Thyroid gland (tissue), 4 donors: Measurements from ENCODE around the gene LRCH1. TPM values are rescaled to one million over a fixed set of nuclear protein-coding genes. Genes with fewer than 3 reads are reported as not detected.
"Not testable (repeated sequence)": the region's sequence is repeated elsewhere in the genome, so short reads cannot be mapped to it uniquely, and the experiment has no call there.

Source experiments
- DNase-seq, 2 donors: peaks; one replicate each; pipeline ENCODE4 v3.0.0-alpha.2; 2019
- H3K27ac ChIP-seq, 3 donors: fragments of 200-600 bp; sonication (generic); 1 replicate in 2 of 3; 2 replicates in 1 of 3; pipeline ENCODE4 v1.5.1; 2016 to 2019; ENCODE audit warnings: mild to moderate bottlenecking in 1 of 3, moderate library complexity in 1 of 3
- H3K27me3 ChIP-seq: fragments of 200-600 bp; sonication (generic); one replicate; pipeline ENCODE4 v1.5.1; 2019
- H3K36me3 ChIP-seq, 2 donors: fragments of 200-600 bp; sonication (generic); one replicate each; pipeline ENCODE4 v1.5.1; 2016 to 2019
- H3K4me1 ChIP-seq, 2 donors: fragments of 200-600 bp; sonication (generic); one replicate each; pipeline ENCODE4 v1.5.1; 2017 to 2019
- H3K4me3 ChIP-seq, 3 donors: fragments of 200-600 bp; sonication (generic); replicated peaks in 1 of 3; 1 replicate in 2 of 3; 2 replicates in 1 of 3; pipeline ENCODE4 v1.5.1; 2016; ENCODE audit warnings: mild to moderate bottlenecking in 1 of 3
- H3K9me3 ChIP-seq: fragments of 200-600 bp; sonication (generic); one replicate; pipeline ENCODE4 v1.5.1; 2017
- POLR2A ChIP-seq, 2 donors: fragments of 450-650 bp; IDR thresholded peaks; one replicate each; pipeline ENCODE4 v1.6.1; 2017; ENCODE audit warnings: antibody characterized with exemption in 2 of 2, mild to moderate bottlenecking in 2 of 2, moderate library complexity in 1 of 2
- WGBS, 2 donors: methylation state at CpG; one replicate each; pipeline ENCODE4 v1.1.5; 2017; 5-methylcytosine and 5-hydroxymethylcytosine counted together
- intact Hi-C: fragments of 100-400 bp; cut with DNase I; formaldehyde crosslinking; loops from one replicate; pipeline ENCODE4 v1.15.1; 2023
- total RNA-seq, 4 donors: library from RNA; depleted of rRNA; stranded (reverse); fragments of >200 nt; gene quantifications; one replicate each; pipeline ENCODE4 v1.2.3, GENCODE V29; 2016
- TF ChIP-seq, protein P1 (sequence below), 6 experiments: fragments of 200-600 bp in 3 of 6; fragments of 450-650 bp in 3 of 6; sonication (generic) in 3 of 6; IDR thresholded peaks; one replicate each; pipeline ENCODE4 v1.5.1; 2016 to 2019; ENCODE audit warnings: antibody characterized with exemption in 6 of 6, mild to moderate bottlenecking in 2 of 6, inconsistent platforms in 1 of 6, moderate library complexity in 1 of 6

Gene LRCH1
- total RNA-seq, 4 donors from 2014 or later = 13.5 to 19.3 (median 15.9) TPM

GRCh38 chr13:46756977-46757376, 204.0 kb downstream of the LRCH1 start:
- 45 to 49% methylated on average over 4 of the region's 4 CpGs for WGBS, 2 donors

DNA sequence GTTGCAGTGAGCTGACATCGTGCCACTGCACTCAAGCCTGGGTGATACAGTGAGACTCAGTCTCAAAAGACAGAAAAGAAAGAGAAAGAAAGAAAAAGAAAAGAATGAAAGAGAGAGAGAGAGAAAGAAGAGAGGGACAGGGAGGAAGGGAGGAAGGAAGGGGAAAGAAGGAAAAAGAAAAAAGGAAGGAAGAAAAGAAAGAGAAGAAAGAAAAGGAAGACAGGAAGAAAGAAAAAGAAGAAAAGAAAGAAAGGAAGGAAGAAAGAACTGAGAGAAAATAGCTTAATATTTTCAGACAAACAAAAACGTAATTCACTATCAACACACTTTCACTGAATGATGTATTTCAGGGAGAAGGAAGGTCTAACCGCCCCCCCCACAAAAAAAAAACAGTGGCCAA, 204.7 kb downstream of the LRCH1 start:
- no peaks in the 10 kb centered on the region for H3K9me3 ChIP-seq
- peaks cover 4 to 5% of the 10 kb centered on the region in 2 donors for H3K4me1 ChIP-seq
- no peak for TF ChIP-seq POLR2A (IDR thresholded peaks at IDR 0.05)
- TF ChIP-seq, protein P1, sequence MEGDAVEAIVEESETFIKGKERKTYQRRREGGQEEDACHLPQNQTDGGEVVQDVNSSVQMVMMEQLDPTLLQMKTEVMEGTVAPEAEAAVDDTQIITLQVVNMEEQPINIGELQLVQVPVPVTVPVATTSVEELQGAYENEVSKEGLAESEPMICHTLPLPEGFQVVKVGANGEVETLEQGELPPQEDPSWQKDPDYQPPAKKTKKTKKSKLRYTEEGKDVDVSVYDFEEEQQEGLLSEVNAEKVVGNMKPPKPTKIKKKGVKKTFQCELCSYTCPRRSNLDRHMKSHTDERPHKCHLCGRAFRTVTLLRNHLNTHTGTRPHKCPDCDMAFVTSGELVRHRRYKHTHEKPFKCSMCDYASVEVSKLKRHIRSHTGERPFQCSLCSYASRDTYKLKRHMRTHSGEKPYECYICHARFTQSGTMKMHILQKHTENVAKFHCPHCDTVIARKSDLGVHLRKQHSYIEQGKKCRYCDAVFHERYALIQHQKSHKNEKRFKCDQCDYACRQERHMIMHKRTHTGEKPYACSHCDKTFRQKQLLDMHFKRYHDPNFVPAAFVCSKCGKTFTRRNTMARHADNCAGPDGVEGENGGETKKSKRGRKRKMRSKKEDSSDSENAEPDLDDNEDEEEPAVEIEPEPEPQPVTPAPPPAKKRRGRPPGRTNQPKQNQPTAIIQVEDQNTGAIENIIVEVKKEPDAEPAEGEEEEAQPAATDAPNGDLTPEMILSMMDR (IDR thresholded peaks at IDR 0.05) = no peak
- no peak overlapping the region for H3K27ac ChIP-seq
- DNase-seq = no peak
- 77 to 80% methylated on average over 3 of the region's 3 CpGs for WGBS, 2 donors
- no peaks in the 10 kb centered on the region for H3K27me3 ChIP-seq
- H3K36me3 ChIP-seq = no peaks in the 10 kb centered on the region
- intact Hi-C loops = no loop called here
- H3K4me3 ChIP-seq = no peak overlapping the region

More at GRCh38 chr13:46756977-46757376, 204.0 kb downstream of the LRCH1 start:
- Histone ChIP-seq H3K4me3 (no peak overlapping the region), H3K4me1 (peaks cover 4 to 5% of the 10 kb centered on the region in 2 donors), H3K27me3 (no peaks in the 10 kb centered on the region), H3K27ac (no peak overlapping the region), H3K9me3 (no peaks in the 10 kb centered on the region), H3K36me3 (no peaks in the 10 kb centered on the region)
- intact Hi-C loops = no loop called here
- TF ChIP-seq, protein P1 (IDR thresholded peaks at IDR 0.05) = no peak
- TF ChIP-seq POLR2A (IDR thresholded peaks at IDR 0.05) = no peak
- no peak for DNase-seq

DNA sequence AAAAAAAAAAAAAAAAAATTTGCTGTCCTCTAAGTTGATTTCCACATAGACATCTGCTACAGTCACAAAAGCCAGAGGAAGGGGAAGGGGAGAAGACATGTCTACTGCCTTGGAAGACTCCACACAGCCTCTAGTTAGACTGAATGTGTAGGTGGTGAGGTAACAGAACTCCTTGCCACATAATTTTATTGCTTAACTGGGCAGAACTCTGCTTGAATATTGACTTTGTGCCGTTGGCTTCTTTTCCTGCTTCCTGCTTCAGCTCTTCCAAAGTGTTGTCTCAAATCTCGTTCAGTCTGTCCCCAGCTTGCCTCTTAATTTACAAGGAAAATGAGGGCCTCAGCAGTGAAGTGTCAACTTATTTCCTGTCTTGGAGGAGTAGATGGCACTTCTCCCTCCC, 206.9 kb downstream of the LRCH1 start:
- H3K4me1 ChIP-seq = peaks cover 4 to 9% of the 10 kb centered on the region in 2 donors
- 13 to 15% methylated on average over 2 of the region's 2 CpGs for WGBS, 2 donors
- TF ChIP-seq POLR2A (IDR thresholded peaks at IDR 0.05) = no peak
- TF ChIP-seq, protein P1 (IDR thresholded peaks at IDR 0.05) = no peak

GRCh38 chr13:46761174-46761573, 208.2 kb downstream of the LRCH1 start:
- Histone ChIP-seq H3K27ac (no peak overlapping the region), H3K9me3 (no peaks in the 10 kb centered on the region)

More for the DNA sequence above, 206.9 kb downstream of the LRCH1 start:
- H3K27me3 ChIP-seq = no peaks in the 10 kb centered on the region
- intact Hi-C loops = no loop called here
- no peak for DNase-seq
- H3K27ac ChIP-seq = no peak overlapping the region
- no peaks in the 10 kb centered on the region for H3K36me3 ChIP-seq
- no peak overlapping the region for H3K4me3 ChIP-seq
- no peaks in the 10 kb centered on the region for H3K9me3 ChIP-seq

GRCh38 chr13:46761866-46762265, 208.9 kb downstream of the LRCH1 start:
- no peaks in the 10 kb centered on the region for H3K36me3 ChIP-seq
- no peaks in the 10 kb centered on the region for H3K9me3 ChIP-seq
- H3K4me3 ChIP-seq = no peak overlapping the region
- no peak overlapping the region for H3K27ac ChIP-seq
- DNase-seq = no peak
- 83 to 89% methylated on average over 5 of the region's 5 CpGs for WGBS, 2 donors
- intact Hi-C loops = no loop called here
- H3K4me1 ChIP-seq = peaks cover 3 to 17% of the 10 kb centered on the region in 2 donors
- no peaks in the 10 kb centered on the region for H3K27me3 ChIP-seq
- TF ChIP-seq, protein P1 (IDR thresholded peaks at IDR 0.05) = no peak
- TF ChIP-seq POLR2A (IDR thresholded peaks at IDR 0.05) = no peak

More at GRCh38 chr13:46761174-46761573, 208.2 kb downstream of the LRCH1 start:
- no peaks in the 10 kb centered on the region for H3K36me3 ChIP-seq
- 94% methylated on average over 4 of the region's 4 CpGs for WGBS, 2 donors
- DNase-seq = no peak
- TF ChIP-seq, protein P1 (IDR thresholded peaks at IDR 0.05) = no peak
- TF ChIP-seq POLR2A (IDR thresholded peaks at IDR 0.05) = no peak
- H3K4me1 ChIP-seq = peaks cover 4 to 17% of the 10 kb centered on the region in 2 donors
- no peak overlapping the region for H3K4me3 ChIP-seq
- intact Hi-C loops = no loop called here
- no peaks in the 10 kb centered on the region for H3K27me3 ChIP-seq

- DNase-seq, H3K36me3 ChIP-seq, H3K4me3 ChIP-seq, intact Hi-C loops, H3K27ac ChIP-seq, H3K27me3 ChIP-seq, H3K9me3 ChIP-seq: not testable (repeated sequence)
- WGBS, 2 donors = 97 to 98% methylated on average over 4 of the region's 4 CpGs
- peaks cover 21% of the 10 kb centered on the region in 2 donors for H3K4me1 ChIP-seq
Observed at GRCh38 chr13:46769925-46770324, 217.0 kb downstream of the LRCH1 start.
